ENCODE results near the gene ACADM. TPM values are rescaled to one million over a fixed set of nuclear protein-coding genes. Genes with fewer than 3 reads are reported as not detected.
"Not testable (repeated sequence)": the region's sequence is repeated elsewhere in the genome, so short reads cannot be mapped to it uniquely, and the experiment has no call there.

ACADM gene
- 60.0 TPM for polyA plus RNA-seq (ENCODE audit: insufficient read length)

DNA sequence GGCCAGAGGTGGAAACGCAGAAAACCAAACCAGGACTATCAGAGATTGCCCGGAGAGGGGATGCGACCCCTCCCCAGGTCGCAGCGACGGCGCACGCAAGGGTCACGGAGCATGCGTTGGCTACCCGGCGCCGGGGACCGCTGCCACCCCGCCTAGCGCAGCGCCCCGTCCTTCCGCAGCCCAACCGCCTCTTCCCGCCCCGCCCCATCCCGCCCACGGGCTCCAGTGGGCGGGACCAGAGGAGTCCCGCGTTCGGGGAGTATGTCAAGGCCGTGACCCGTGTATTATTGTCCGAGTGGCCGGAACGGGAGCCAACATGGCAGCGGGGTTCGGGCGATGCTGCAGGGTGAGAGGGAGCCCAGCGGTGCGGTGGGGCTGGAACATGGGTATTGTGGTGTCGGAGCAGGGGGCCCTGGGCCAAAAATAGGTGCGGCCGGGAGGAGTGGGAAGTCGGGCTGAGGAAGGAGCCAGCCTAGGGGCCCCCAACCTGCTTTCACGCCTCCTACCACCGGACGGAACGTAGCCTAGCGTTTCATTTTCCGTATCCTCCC is at the start of gene ACADM:
ACADM (plus strand) TSS at position 238 of the 551 bp plus-strand sequence; CDS start at position 317, 79 bp downstream.
- peak; percentile 63 for DNase-seq (ENCODE audit: low read depth)

DNA sequence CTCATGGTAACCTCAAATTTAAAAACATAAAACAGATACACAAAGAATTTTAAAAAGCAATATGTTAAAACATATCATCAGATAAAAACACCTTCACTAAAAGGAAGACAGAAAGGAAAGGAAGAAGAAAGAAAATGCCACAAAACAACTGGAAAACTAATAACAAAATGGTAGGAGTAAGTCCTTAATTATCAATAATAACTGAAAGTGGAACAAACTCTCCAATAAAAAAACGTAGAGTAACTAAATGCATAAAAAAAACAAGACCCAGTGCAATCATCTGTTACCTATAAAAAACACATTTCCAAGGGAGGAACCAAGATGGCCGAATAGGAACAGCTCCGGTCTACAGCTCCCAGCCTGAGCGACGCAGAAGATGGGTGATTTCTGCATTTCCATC is 47.1 kb upstream of the ACADM start:
- DNase-seq (ENCODE audit: low read depth): no peak

DNA sequence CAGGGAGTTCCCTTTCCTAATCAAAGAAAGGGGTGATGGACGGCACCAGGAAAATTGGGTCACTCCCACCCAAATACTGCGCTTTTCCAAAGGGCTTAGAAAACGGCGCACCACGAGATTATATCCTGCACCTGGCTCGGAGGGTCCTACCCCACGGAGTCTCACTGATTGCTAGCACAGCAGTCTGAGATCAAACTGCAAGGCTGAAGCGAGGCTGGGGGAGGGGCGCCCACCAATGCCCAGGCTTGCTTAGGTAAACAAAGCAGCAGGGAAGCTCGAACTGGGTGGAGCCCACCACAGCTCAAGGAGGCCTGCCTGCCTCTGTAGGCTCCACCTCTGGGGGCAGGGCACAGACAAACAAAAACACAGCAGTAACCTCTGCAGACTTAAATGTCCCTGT is 46.5 kb upstream of the ACADM start:
- DNase-seq (ENCODE audit: low read depth): not testable (repeated sequence)

DNA sequence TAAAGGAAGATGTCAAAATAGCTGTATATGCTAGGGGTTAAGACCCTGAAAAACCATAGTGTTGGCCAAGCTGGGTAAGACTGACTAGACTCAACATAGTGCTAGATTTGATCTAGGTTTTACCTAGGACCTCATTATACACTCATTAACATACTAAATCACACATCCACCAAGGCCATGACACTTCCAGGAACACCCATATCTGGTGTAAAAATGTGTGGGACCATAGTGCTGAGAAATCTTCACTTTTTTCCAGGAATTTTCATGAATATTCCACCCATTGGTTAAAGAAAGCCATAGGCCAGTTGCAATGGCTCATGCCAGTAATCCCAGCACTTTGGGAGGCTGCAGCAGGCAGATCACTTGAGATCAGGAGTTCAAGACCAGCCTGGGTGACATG is 34.0 kb upstream of the ACADM start:
- no peak for DNase-seq (ENCODE audit: low read depth)

DNA sequence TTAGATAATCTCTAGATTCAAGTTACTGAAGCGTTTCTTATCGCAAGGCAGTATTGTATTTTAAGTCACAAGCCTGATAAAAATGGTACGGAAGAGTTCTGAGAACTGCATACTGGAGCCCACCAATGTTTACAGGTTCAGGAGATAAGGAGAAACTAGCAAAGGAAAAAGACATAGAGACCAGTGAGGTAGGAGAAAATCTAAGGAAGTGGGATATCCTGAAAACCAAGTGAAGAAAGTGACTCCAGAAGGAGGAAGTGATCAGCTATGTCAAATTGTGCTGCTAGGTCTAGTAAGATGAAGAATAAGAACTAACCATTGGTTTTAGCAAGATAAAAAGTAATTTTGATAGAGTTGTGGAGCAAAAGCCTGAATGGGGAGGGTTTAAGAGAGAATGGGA is 31.0 kb upstream of the ACADM start:
- no peak for DNase-seq (ENCODE audit: low read depth)

DNA sequence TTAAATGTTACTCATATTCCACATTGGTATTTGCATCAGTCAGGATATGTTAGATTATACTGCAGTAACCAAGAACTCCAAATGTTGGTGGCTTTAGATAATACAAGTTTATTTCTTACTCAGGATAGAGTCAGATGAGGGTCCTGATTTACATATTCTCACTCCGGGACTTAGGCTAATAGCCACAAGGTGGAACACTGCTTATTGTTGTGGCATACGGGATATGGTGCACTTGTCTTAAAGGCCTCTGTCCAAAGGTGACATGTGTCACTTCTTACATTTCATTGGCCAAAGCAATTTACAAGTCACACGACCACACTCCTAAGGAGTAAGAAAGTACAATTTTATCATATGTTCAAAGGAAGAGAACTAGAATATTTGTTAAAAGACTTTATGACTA is 28.5 kb upstream of the ACADM start:
- DNase-seq (ENCODE audit: low read depth): no peak

DNA sequence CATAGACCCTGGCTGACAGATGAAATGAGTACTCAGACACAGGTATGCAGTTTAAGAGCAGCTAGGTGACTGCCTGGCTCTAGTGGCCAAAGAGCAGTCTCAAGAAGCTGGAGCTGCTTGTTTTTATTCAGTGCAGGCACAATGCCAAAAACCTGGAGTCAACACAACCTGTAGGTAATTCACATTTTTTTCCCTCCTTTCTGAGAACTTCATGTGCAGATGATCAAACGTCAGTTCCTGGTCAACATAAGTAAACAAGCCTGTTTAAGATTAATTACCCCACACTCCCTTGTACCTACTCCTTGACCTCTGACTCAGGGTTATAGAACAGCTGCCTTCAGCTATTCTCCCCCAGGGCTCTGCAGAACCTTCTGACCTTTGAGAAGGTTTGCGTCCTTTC is 17.3 kb upstream of the ACADM start:
- no peak for DNase-seq (ENCODE audit: low read depth)

DNA sequence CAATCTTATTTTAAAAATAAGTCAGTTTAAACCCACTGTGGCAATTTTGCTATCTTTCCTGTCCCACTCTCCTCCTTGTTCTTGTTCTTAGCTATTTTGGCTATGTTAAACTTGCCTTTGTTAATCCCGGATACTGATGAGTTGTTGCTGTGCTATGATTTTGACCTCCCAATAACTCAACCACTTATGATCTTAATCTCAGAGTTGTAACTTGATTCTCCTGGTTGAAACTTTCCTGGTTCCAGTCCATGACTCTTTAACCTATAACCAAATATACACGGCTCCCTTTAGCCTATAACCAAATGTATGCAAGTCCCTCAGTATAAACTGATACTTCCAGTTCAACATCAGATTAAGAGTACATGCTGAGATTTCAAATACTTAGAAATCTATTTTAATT is 15.6 kb upstream of the ACADM start:
- no peak for DNase-seq (ENCODE audit: low read depth)

DNA sequence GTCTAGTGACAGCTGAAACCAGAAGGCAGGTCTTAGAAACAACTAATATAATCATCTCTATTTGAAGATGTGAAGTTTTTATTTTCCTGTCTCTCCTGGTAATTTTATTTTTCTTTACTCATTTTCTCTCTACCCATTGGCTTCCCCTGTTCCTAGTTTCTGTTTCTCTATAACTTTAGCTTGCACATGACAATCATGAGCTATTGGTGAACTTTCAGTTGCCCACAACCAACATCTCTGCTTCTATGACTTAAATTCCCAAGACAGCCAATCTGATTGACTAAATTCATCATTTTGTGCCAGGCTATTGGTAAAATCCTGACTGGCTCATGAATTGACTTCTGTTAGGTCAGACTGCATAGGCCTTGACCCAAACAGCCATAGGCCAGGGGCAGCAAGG is 13.7 kb upstream of the ACADM start:
- no peak for DNase-seq (ENCODE audit: low read depth)

DNA sequence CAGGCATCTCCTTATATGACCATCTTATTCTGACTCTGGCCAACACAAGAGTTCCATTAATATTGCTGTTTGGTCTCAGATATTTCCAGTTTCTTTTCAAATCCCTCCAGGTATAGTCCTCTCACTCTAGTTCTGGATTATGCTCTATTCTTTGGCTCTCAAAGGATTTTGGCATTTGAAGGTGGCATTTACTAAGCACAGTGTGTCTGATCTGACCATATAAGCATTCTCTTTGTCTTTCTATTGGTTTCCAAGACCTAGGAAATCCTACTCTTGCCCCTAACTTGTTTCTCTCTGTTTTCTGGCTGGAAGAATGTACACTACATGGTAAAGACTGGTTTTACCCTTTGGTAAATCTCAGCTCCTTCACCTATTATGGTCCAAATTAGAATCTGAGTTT is 12.7 kb upstream of the ACADM start:
- no peak for DNase-seq (ENCODE audit: low read depth)

DNA sequence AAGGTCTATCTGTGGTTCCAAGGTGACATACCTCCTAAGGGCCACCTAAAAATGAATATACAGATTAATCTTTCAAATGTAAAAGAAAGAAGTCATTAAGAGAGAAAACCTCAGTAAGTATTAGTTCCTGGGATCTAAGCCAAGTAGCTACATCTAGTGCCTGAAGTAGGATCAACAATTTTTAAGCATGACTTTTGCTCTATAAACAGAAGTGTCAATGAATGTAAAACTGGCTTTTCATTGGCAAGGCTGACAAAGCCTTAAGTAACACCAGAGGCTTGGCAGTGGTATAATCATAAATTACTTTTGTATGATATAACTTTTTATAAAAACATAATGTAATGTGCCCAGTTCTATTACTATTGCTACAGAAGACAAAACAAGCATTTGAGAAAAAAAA is 12.2 kb upstream of the ACADM start:
- no peak for DNase-seq (ENCODE audit: low read depth)

DNA sequence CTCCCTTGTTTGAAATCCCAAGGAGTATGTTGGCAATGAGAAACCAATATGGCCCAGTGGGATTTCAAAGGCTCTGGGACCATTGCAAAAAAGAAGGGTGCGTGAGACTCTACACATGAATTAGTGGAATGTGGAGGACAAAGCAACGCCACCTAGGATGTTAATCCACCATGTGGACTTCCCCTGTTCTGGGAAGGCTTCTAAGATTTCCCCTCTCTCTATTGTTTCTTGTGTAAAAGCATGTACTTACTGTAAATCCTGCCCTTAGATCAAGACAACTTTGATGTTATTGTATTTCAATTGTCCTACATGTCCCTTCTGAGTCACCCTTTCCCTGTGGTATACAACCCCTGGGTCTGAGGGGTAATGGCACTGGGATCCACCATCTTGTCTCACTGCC is 4.7 kb upstream of the ACADM start:
- DNase-seq (ENCODE audit: low read depth): no peak

DNA sequence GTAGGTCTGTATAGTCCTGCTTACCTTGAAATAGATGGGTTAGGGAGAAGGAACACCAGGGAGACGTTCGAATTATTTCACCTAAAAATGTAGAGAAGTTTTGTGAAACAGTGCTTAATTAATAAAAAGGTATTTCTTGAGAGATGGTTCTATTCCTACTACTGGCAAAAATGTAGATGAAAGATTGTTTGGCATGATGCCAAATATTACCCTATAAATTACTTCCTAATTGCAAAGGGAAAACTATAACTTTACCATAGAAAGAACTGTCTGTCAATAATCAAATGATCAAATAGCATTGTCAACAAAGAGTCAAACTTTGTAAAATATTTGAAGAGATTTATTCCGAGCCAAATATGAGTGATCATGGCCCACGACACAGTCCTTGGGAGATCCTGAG is 4.2 kb upstream of the ACADM start:
- no peak for DNase-seq (ENCODE audit: low read depth)

DNA sequence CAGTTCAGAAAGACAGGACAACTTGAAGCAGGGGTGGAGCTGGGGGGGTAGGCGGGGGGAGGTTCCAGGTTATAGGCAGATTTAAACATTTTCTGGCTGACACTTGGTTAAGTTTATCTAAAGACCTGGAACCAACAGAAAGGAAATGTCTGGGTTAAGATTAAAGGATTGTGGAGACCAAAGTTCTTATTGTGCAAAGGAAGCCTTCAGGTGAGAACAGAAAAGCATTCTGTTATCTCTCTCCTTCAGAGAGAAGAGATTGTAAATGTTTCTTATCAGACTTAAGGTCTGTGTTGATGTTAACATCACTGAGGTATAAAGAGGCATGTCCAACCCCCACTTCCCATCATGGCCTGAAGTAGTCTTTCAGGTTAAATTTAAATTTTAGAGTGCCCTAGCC is 3.7 kb upstream of the ACADM start:
- DNase-seq (ENCODE audit: low read depth): no peak

DNA sequence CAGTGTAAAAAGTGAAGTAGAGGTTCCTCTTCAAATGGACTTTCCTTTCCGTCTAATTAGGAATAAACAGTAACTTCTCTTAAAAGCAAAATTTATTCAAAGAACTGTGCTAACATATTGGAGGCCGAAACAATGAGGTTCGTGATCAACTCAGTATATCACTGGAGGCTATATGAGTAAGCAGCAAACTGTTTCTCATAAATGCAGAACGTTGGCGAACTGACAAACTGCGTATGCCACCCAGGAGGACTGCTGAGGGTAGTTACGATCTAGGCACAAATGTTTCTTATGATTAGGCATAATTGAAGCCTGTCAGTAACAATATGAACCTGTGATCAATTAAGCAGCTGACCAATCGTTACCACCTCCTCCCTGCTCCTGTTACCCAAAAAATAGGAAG is 2.3 kb upstream of the ACADM start:
- not testable (repeated sequence) for DNase-seq (ENCODE audit: low read depth)

DNA sequence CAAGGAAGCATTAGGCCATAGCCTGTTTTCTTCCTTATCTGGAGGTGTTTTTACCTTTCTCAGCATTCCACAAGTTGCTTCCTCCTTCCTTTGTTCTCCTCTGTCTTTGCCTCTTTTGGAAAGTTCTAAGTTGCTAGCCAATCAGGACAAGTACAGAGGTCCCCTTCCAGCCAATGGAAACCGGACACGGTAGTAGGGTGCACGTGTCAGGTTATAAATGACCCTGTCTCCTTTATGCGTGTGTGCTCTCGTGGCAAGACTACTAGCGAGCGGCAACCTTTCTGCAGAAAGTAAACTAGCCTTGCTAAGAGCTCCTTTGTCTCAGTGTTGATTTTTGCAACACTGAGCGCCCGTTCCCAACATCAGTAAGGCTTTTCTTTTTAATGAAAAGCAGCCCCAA is 1.5 kb upstream of the ACADM start:
- DNase-seq (ENCODE audit: low read depth): no peak

DNA sequence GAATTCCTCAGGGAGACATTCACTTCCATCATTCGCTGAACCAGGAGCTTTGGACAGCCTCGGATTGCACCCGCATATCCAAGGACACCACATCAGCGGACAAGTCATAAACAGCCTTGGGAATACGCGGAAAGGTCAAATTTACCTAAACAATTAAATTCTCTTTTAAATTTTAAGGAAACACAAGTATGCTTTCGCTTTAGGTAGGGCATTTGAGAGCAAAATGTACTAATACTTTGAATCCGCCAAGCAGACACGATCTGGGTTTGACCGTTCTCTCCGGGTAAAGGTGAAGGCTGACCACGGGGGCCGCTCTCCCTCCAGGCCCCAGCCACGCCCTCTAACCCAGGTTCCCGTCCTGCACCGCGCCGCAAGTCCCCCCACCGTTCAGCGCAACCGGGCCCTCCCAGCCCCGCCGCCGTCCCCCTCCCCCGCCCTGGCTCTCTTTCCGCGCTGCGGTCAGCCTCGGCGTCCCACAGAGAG is 479 bp upstream of the ACADM start:
- peak; percentile 34 for DNase-seq (ENCODE audit: low read depth)

DNA sequence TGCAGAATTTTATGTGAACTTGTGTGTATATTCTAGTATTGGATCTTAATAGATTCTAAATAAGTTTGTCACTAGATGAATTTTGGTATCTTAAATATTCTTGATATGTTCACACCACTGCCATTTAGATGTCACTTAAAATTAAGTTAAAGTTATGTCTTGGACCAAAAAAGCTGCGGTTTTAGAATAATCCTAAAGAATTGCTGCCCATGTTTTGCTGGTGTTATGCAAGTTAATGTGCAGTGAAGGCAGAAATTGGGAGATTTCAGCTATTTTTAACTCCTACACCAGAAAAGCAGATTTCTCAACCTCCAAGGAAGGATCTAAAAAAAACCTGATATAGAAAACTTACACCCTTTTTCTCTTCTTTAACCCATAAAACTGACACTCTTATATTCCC is 757 bp downstream of the ACADM start:
- DNase-seq (ENCODE audit: low read depth): no peak

DNA sequence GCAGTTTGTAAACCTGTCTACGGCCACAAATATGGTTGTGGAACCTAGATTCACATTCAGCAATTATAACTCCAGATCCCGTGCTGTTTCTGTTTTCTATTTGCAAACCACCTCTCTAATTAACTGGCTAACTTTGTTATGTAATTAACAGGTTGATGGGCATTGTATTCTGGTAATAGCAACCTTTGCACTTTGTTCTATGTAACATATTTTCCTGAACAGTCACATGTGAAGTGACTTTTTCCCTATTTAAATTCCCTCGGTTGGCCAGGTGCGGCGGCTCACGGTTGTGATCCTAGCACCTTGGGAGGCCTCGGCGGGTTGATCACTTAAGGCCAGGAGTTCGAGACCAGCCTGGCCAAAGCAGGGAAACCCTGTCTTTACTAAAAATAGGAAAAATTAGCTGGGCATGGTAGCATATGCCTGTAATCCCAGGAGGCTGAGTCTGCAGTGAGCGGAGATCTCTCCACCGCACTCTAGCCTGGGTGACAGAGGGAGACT is 1.4 kb downstream of the ACADM start:
- no peak for DNase-seq (ENCODE audit: low read depth)

DNA sequence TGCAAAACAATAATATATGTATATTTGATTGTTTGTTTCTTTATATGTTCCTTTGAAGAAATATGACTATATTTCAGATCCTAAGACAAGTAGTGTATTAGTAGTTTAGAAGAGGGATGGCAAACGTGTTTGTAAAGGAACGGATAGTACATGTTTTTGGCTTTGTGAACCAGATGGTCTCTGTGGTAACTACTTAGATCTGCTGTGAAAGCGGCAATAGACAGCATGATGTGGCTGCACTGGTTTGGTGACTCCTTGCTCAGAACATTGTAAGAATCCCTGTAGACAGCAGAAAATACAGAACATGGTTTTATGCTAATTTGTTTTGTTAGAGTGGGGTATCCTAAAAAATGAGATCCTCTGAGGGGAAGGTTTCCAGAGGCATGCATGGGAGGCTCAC is 3.1 kb downstream of the ACADM start:
- DNase-seq (ENCODE audit: low read depth): no peak

DNA sequence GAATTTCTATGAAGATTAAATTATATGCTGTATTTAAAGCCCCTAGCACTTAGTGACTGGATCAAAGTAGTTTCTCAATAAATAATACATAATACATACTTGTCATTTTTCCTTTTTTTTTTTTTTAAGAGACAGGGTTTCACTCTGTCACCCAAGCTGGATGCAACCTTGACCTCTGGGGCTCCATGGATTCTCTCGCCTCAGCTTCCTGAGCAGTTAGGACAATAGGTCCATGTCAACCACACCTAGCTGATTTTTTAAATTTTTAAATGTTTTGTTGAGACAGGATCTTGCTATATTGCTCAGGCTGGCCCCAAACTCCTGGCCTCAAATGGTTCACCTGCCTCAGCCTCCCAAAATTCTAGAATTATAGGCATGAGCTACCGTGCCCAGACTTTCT is 5.9 kb downstream of the ACADM start:
- DNase-seq (ENCODE audit: low read depth): no peak

DNA sequence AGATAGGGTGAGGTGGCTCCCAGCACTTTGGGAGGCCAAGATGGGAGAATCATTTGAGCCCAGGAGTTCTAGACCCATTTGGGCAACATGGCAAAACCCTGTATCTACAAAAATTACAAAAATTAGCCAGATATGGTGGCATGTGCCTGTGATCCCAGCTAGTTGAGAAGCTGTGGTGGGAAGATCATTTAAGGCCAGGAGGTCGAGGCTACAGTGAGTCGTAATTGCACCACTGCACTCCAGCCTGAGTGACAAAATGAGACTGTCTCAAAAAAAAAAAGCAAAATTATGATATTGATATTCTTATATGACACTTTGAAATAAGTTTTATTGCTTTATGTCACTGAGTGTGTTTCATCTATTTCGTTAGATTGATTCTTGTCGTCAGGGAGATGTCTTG is 7.4 kb downstream of the ACADM start:
- no peak for DNase-seq (ENCODE audit: low read depth)

DNA sequence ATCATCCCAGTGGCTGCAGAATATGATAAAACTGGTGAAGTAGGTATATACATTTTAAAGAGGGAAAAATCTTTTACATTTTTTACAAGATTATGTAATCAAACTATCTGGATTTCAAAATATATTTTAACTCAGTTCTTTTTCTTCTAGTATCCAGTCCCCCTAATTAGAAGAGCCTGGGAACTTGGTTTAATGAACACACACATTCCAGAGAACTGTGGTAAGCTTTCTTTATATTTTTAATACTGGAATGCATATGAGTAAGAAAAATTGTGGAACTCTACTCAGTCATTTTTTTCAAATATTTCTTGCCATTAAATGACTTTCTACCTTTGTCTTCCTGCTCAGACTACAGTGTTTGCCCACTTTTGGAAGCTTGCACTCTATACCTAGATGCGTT is 8.2 kb downstream of the ACADM start:
- DNase-seq (ENCODE audit: low read depth): no peak

DNA sequence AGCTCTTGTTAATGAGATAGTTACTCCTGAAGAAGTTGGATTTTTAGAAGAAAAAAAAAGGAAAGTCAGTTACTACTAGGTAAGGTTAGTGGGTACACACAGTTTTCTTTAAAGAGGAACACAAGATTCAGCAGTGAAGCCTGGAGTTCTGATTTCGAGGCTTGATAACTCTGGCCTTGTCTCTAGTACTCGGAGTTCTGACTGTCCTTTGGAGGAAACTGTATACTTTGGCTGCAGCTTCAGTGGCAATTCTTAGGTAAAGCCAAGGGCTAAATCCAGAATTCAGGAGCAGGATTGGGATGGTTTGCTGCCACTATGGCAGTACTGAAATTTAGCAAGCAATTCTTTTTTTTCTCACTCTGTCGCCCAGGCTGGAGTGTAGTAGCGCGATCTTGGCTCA is 9.2 kb downstream of the ACADM start:
- no peak for DNase-seq (ENCODE audit: low read depth)

Data from forelimb muscle (tissue), 1 donor.